Measurements from ENCODE around the gene CNTN4. TPM values are rescaled to one million over a fixed set of nuclear protein-coding genes. Genes with fewer than 3 reads are reported as not detected.

Gene CNTN4
- total RNA-seq, 1 donor from 2014 or later, result 5.2 TPM

DNA sequence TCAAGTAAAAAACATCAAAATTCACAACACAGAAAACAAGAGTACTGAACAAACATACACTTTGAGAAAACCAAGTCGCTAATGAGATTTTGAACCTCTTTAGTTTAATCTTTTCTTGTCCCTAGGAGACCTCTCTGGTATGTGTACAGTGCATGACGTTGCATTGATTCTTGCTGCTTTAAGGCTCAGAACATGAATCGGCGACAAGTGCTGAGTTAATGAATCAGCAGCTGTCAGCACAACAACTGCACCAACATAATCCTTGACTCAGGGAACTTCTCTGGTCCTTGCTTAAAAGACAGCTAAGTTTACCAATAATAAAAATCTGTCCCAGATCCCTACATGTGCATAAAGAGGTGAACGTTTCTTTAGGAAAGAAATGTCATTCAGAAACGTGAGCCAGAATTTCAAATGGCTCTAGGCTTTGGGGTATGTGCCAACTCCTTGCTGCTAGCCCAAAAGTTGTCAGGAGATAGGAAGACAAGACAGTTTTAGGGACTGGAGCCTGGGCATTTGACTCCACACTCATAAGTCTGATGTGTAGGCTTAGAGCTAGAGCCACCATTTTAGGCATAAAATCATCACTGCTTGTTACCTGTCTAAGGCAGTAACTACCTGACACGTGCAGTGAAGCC, 924.6 kb downstream of the CNTN4 start:
- Histone ChIP-seq H3K27me3 (no peaks in the 10 kb centered on the region), H3K4me2 (peak overlapping the region; percentile 46), H3F3A (ENCODE audit: low read depth) (no peaks in the 10 kb centered on the region), H3K9ac (no peak overlapping the region), H3K79me2 (ENCODE audit: low read depth) (no peaks in the 10 kb centered on the region), H3K4me1 (peaks cover 12% of the 10 kb centered on the region), H3K4me3 (no peak overlapping the region), H4K20me1 (ENCODE audit: low read depth) (no peaks in the 10 kb centered on the region), H3K36me3 (no peaks in the 10 kb centered on the region), H2AFZ (replicated peaks) (peak overlapping the region; percentile 15), H3K9me3 (ENCODE audit: low read depth) (no peaks in the 10 kb centered on the region), H3K27ac (no peak overlapping the region)
- no peak overlapping the region for H3K4me3 Mint-ChIP-seq
- peaks cover 19% of the 10 kb centered on the region for H3K4me1 Mint-ChIP-seq
- no peaks in the 10 kb centered on the region for H3K27me3 Mint-ChIP-seq (ENCODE audit: insufficient read depth, low read depth)
- peak; percentile 34 for DNase-seq (ENCODE audit: low spot score)
- H3K27ac Mint-ChIP-seq, result no peak overlapping the region
- TF ChIP-seq, protein P1, sequence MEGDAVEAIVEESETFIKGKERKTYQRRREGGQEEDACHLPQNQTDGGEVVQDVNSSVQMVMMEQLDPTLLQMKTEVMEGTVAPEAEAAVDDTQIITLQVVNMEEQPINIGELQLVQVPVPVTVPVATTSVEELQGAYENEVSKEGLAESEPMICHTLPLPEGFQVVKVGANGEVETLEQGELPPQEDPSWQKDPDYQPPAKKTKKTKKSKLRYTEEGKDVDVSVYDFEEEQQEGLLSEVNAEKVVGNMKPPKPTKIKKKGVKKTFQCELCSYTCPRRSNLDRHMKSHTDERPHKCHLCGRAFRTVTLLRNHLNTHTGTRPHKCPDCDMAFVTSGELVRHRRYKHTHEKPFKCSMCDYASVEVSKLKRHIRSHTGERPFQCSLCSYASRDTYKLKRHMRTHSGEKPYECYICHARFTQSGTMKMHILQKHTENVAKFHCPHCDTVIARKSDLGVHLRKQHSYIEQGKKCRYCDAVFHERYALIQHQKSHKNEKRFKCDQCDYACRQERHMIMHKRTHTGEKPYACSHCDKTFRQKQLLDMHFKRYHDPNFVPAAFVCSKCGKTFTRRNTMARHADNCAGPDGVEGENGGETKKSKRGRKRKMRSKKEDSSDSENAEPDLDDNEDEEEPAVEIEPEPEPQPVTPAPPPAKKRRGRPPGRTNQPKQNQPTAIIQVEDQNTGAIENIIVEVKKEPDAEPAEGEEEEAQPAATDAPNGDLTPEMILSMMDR (IDR thresholded peaks at IDR 0.05), result no peak
- no peak for TF ChIP-seq EZH2phosphoT487 (IDR thresholded peaks at IDR 0.05)
- no peak for TF ChIP-seq EZH2 (IDR thresholded peaks at IDR 0.05)
- no peaks in the 10 kb centered on the region for H3K9me3 Mint-ChIP-seq
- H3K36me3 Mint-ChIP-seq, result no peaks in the 10 kb centered on the region

DNA sequence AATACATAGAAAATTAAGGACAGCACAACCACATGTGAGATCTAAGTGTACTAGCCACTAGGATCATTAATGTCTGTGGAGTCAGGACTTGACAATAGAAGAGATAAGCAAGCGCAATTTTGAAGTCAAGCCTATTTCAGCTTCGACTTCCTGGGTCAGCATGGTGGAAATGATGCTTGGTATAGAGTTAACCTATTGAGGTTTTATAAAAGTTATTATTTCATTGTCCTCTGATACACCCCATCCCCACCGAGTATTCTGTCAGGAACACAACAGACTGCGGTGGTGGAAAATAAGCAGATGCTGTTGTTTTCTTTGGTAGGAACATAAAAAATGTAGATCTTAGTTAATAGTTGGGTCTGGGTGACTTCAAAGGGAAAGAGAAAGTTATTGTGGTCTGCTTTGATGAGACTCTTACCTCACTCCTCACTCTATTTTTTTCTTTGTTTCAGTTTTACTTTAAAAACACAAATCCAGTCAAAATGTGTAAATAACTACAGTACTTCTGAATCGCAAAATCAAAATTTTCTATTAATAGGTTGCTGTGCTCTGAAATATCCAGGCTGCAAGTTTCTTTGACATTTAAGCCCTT, 929.4 kb downstream of the CNTN4 start:
- Mint-ChIP-seq H3K36me3 (no peaks in the 10 kb centered on the region), H3K9me3 (no peaks in the 10 kb centered on the region), H3K27ac (no peak overlapping the region), H3K4me1 (peaks cover 23% of the 10 kb centered on the region), H3K27me3 (ENCODE audit: insufficient read depth, low read depth) (no peaks in the 10 kb centered on the region), H3K4me3 (no peak overlapping the region)
- H3K36me3 ChIP-seq, result no peaks in the 10 kb centered on the region
- TF ChIP-seq EZH2 (IDR thresholded peaks at IDR 0.05) (no peak), EZH2phosphoT487 (IDR thresholded peaks at IDR 0.05) (no peak)
- TF ChIP-seq, protein P1 (IDR thresholded peaks at IDR 0.05), result no peak
- no peak overlapping the region for H2AFZ ChIP-seq (replicated peaks)
- no peak overlapping the region for H3K27ac ChIP-seq
- H3K9me3 ChIP-seq (ENCODE audit: low read depth), result no peaks in the 10 kb centered on the region
- H3K4me1 ChIP-seq, result peaks cover 7% of the 10 kb centered on the region
- H4K20me1 ChIP-seq (ENCODE audit: low read depth), result no peaks in the 10 kb centered on the region
- H3K4me3 ChIP-seq, result no peak overlapping the region
- H3K4me2 ChIP-seq, result no peak overlapping the region
- H3K9ac ChIP-seq, result no peak overlapping the region
- H3K79me2 ChIP-seq (ENCODE audit: low read depth), result no peaks in the 10 kb centered on the region
- DNase-seq (ENCODE audit: low spot score), result no peak
- H3F3A ChIP-seq (ENCODE audit: low read depth), result no peaks in the 10 kb centered on the region
- no peaks in the 10 kb centered on the region for H3K27me3 ChIP-seq

DNA sequence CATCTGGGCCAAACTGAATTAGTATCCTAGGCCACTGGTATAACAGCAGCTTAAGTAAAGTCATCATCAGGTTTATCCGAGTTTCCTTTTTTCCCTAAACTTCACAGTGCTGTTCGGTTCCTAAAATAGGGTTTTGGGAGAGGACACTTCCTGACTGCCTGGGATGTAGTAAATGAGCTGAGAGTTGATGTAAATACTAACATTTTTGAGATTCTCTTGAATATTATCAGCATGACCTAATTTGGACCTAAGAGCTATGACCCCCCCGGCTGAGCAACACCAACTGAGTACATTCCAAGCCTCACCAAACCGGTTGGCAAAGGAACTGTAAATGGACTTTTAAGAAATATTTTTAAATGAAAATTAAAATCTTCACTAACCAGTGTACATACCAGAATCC, 932.7 kb downstream of the CNTN4 start:
- Mint-ChIP-seq H3K4me1 (peaks cover 10% of the 10 kb centered on the region), H3K27ac (no peak overlapping the region), H3K36me3 (no peaks in the 10 kb centered on the region), H3K4me3 (no peak overlapping the region), H3K27me3 (ENCODE audit: insufficient read depth, low read depth) (no peaks in the 10 kb centered on the region), H3K9me3 (no peaks in the 10 kb centered on the region)
- Histone ChIP-seq H3K4me2 (no peak overlapping the region), H3K36me3 (no peaks in the 10 kb centered on the region), H2AFZ (replicated peaks) (no peak overlapping the region), H3K27ac (no peak overlapping the region), H3K27me3 (no peaks in the 10 kb centered on the region), H3K9ac (no peak overlapping the region), H3K4me3 (no peak overlapping the region), H3F3A (ENCODE audit: low read depth) (no peaks in the 10 kb centered on the region), H3K9me3 (ENCODE audit: low read depth) (no peaks in the 10 kb centered on the region), H4K20me1 (ENCODE audit: low read depth) (no peaks in the 10 kb centered on the region), H3K4me1 (no peaks in the 10 kb centered on the region), H3K79me2 (ENCODE audit: low read depth) (no peaks in the 10 kb centered on the region)
- no peak for DNase-seq (ENCODE audit: low spot score)
- TF ChIP-seq, protein P1 (IDR thresholded peaks at IDR 0.05), result no peak
- TF ChIP-seq EZH2phosphoT487 (IDR thresholded peaks at IDR 0.05), result no peak
- TF ChIP-seq EZH2 (IDR thresholded peaks at IDR 0.05), result no peak
